ENCODE results near the gene FHAD1.

The FHAD1 gene

DNA sequence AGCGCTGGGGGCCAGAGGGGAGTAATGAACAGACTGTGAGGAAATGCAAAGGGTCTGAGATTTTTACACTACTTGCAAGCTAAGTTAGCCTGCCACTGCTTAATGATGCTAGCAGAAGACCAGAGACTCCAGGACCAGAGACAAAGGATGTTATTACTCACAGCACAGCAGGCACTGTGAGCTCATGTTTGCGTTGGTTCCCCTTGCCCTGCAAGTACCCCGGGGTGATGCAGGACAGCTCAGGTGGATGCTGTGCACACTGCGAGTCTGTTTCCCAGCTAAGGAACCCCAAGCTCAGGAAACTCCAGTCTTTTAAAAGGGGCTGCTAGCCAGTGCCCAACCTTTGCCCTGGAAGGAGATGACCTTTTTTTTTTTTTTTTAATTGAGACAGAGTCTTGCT is 1.2 kb downstream of the FHAD1 start:
- no peak for DNase-seq (ENCODE audit: low spot score)

DNA sequence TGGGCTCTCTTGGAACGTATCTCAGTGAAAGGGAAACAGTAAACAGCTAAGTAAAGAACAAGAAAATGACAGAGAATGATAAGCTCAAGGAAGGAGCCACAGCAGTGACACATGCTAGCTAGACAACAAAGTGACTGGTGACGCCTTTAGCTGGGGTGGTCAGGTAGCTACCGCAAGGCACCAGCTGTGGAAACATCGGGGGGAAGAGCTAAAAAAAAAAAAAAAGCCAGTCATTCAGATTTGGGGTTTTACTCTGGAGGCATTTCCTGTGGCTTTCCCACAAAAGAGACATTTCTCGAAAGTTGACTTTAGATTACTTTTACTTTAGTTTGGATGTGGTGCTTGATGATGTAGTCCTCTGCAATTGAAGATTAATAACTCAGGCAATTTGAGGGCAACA is 2.1 kb downstream of the FHAD1 start:
- no peak for DNase-seq (ENCODE audit: low spot score)

DNA sequence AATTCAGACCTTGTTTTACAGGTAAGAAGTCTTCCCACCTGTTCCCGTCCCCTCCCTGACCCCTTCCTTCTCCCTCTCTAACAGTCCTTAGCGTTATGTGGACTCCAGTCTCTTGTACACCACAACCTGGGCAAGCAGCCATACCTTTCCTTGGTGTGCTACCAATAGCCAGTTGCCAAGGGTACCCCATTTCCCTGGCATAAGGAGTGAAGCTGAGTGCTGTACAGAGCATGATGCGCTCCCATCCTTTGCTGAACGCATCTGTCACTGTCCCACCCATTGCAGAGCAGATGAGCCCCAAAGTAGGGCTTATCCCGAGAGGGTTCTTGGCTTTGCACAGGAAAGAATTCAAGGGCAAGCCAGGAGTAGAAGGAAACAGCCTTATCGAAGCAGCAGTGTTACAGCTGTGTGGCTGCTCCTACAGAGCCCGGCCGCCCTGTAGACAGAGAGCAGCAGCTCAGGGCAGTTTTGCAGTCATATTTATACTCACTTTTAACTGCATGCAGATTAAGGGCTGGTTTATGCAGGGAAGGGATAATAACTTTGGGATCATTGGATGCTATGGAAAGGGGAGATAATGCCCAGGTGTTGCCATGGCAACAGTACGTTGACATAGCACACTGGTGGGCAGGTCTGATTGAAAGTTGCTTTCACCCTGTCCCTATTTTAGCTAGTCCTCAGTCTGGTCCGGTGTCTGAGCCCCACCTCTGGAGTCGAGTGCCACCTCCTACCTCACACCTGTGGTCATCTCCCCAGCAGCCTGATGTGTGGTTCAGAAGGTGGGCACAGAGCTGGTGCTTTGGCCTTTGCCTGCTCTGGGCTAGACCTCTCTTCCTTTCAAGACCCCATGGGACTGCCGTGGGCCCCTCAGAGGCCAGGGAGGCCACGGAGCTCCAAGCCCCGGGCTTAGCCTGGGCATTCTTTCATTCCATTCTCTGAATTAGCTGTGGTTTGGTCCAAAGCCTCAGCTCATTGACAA is 5.1 kb downstream of the FHAD1 start:
- DNase-seq (ENCODE audit: low spot score): no peak

DNA sequence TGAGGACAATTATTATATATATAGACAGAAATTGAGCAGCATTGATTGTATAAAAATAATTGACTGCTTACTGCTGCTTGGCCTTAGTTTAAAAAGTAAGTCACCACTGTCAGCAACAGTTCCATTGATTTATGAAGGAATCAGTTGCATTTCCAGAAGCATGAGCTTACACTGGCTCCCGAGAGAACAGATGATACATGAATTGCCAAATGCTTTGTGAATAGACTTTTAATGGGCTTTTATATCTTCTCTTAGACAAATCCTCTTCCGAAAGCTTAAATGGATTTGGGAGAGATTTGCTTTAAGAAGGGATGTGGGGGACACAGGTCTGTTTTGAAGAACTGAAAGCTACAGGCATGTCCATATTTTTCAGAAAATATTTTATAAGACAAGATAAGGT is 7.5 kb downstream of the FHAD1 start:
- no peak for DNase-seq (ENCODE audit: low spot score)

DNA sequence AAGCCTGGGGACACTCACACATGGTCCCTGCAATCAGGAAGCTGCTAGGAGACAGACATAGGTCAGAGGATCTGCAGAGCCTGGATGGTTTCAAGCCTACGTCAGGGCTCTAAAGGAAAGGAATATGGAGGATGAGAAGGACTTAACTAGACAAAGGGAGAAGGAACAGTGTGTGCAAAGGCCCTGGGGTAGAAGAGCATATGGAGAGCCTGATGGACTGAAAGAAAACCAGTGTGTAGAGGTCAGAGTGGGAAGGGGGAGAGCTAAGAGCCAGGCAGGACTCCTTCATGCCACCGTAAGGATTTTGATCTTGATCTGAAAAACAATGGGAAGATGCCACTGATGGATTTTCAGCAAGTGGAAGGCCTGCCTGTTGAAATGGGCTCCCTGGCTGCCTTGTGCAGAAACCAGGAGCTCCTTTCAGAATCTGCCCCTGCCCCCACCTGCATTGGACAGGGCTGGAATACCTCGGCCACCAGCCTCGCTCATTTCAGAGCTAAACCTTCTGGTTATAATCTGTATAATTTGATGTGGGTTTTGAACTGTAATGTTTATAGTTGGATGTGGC is 8.6 kb downstream of the FHAD1 start:
- DNase-seq (ENCODE audit: low spot score): no peak

DNA sequence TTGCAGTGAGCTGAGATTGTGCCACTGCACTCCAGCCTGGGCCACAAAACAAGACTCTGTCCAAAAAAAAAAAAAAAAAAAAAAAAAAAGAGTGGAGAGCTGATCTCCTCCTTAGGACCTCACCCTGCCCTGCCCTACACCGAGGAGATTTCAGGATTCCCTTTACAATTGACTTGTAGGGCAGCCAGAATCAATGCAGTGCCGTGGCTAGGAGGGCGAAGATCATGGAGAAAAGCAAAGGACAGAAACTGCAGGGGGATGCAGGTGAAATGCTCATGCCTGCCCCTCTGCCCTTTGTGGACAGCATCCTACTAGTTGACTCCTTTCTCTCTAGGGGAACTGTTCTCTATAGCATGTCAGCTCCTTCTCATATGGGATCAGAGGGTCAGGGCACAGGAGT is 9.6 kb downstream of the FHAD1 start:
- DNase-seq (ENCODE audit: low spot score): no peak

DNA sequence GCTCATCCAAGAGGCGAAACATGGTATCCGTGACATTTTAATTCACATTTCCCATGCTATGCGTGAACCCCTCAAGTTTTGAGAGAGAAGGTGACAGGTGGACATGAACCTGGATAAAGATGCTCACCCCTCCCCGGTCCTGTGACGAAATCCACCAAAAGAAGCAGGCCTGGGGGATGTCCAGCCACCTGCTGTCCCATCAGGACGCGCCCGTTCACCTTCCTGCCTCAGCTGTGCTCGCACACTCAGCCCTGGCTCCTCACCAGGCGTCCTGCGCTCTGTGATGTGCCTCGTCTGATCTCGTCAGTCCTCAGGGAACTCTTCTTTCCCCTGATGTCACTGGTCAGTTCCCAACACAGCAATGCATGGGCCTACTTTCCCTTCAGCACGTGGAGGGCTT is 10.3 kb downstream of the FHAD1 start:
- DNase-seq (ENCODE audit: low spot score): no peak

DNA sequence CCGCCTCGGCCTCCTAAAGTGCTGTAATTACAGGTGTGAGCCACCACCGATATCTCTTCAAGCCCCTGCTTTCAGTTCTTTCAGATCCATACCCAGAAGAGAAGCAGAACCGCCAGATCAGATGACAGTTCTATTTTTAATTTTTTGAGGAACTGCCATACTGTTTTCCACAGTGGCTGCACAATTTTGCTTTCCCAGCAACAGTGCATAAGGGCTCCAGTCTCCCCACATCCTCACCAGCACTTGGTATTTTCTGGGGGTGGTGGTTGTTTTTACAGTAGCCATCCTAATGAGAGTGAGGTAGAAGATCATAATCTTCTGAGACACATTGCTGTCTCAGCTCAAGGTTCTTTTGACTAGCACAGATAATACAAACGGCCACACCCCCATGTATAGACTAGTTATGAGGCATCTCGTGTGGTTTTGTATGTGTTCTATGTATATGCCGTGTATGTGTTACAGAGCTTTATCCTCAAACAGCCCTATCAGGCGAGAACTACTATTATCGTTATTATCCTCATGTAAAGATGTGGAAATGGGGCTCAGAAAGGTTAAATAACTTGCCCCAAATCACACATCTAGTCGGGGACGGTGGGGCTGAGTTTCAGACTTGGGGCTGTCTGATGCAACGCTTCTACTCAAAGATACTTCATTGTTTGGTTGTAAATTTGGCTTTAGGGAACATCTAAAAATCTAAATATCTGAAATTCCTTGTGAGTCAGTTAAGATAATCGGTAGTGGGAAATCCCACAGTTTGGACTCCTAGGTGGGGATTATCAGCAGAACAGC is 12.0 kb downstream of the FHAD1 start:
- DNase-seq (ENCODE audit: low spot score): no peak

DNA sequence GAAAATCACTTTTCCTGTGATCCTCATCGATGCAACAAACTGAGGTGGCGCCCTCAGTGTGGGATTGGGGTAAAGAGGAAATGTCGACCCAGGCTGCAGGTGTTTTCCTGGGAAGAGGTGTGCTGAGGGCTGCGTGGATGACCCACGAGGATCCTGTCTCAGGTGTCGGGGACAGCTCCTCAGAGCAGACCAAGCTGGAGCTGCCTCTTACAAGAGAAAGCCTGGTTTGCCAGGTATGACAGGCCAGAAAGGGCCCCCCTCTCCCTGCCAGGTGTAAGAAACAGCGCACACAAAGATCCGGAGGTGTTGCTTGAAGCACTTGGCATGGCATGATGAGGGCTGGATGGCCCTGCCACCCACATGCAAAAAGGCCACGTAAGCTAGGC is 12.6 kb downstream of the FHAD1 start:
- DNase-seq (ENCODE audit: low spot score): no peak

DNA sequence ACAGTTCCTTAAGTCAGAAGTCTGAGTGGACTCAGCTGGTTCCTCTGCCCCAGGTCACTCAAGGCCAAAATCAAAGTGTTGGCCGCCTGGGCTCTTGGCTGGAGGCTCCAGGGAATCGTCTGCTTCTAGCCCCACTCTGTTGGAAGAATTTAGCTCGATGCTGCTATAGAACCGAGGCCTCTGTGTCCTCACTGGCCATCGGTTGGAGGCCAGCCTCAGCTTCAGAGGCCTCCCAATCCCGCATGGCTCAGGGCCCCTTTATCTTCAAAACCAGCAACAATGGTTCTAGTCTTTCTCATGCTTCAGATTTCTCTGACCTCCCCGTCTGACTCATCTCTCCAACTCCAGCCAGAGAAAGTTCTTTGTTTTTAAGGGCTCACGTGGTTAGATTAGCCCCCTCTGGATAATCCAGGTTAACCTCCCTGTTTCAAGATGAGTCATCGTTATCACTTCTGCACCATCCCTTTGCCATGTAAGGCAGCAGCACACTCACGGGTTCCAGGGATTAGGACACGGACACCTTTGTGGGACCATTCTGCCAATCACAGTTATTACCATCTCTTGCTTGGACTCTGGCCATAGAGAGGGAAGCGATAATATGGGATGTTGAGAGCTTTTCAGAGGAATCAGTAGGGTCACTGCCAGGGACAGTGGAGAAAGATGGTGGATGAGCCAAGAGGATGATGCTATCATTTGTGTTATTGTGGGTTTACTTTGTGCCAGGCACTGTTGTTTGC is 13.6 kb downstream of the FHAD1 start:
- DNase-seq (ENCODE audit: low spot score): no peak

DNA sequence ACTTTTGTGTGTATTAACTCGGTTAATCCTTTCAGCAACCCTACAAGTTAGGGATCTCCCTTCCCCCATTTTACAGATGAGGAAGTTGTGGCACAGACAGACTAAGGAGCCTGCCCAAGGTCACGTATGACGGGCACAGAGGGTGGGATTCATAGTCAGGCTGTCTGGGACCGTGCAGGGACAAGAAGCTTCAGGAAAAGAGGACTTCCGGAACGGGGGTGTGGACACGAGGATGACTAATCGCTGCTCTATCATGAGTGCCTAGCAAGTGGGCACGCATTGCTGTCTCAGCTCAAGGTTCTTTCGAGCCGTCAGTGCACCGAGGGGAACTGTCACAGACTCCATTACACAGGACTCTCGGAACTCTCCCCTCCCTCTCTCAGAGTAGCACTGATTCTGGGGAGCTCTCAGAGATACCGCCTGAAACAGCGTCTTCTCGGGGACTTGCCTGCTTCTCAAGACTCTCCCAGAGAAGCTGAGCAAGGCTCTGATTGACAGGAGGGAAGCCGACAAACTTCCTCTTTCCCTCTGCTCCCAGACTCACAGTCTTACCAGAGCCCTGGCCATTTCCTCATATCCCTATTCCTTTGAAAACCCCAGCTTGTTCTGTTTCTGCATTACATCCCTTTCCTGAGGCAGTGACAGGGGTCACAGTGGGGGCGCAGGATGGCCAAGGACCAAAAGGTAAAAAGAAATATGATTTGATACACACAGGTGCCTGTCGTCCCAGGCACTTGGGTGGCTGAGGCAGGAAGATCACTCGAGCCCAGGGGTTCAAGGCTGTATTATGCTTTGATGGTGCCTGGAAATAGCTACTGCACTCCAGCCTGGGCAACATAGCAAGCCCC is 14.4 kb downstream of the FHAD1 start:
- no peak for DNase-seq (ENCODE audit: low spot score)

DNA sequence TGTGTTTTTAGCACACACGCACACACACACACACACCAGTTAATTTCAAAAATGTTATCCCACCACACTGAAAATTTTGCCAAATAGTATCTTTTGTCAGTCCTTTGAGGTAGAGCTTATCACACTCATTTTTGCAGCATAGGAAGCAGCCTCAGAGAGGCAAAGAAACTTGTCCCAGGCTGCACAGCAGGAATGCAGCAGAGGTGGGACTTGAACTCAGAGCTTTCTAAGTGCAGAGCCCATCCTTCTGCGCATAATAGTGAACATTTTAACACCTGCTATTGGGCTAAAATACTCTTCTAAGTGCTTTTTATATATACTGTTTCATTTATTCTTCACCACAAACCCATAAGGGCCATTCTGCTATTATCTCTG is 15.0 kb downstream of the FHAD1 start:
- no peak for DNase-seq (ENCODE audit: low spot score)

DNA sequence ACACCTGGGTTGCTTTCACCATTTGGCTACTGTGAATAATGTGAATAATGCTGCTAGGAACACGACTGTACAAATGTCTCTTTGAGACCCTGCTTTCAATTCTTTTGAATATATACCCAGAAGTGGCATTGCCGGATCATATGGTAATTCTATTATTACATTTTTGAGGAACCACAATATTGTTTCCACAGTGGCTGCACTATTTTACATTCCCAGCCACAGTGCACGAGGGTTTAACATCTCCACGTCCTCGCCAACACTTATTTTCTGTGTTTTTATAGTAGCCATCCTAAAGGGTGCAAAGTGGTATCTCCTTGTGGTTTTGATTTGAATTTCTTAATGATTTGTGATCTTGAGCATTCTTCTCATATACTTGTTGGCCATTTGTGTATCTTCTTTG is 15.7 kb downstream of the FHAD1 start:
- no peak for DNase-seq (ENCODE audit: low spot score)

DNA sequence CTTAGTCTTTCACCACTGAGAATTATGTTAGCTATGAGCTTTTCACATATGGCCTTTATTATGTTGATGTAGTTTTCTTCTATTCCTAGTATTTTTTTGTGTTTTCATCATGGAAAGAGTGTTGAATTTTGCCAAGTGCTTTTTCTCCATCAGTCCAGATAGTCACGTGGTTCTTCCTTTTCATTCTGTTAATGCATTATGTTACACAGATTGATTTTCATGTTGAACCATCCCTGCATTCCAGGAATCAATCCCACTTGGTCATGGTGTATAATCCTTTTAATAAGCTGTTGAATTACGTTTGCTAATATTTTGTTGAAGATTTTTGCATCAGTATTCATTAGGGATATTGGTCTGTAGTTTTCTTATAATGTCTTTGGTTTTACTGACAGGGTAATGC is 17.7 kb downstream of the FHAD1 start:
- DNase-seq (ENCODE audit: low spot score): no peak

DNA sequence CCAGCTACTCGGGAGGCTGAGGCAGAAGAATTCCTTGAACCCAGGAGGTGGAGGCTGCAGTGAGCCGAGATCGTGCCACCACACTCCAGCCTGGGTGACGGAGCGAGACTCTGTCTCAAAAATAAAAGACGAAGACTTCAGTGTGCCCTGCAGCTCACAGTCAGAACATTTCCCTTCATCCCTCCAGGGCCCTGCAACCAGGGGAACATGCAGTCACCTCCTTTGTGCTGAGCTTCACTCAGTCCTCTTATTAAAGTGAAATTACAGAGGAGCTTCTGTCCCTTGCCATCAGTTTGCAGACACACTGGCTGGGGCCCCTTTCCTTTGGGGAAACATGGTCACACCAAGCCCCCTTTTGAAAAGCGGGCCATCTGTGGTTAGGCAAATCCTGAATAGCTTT is 24.2 kb downstream of the FHAD1 start:
- no peak for DNase-seq (ENCODE audit: low spot score)

DNA sequence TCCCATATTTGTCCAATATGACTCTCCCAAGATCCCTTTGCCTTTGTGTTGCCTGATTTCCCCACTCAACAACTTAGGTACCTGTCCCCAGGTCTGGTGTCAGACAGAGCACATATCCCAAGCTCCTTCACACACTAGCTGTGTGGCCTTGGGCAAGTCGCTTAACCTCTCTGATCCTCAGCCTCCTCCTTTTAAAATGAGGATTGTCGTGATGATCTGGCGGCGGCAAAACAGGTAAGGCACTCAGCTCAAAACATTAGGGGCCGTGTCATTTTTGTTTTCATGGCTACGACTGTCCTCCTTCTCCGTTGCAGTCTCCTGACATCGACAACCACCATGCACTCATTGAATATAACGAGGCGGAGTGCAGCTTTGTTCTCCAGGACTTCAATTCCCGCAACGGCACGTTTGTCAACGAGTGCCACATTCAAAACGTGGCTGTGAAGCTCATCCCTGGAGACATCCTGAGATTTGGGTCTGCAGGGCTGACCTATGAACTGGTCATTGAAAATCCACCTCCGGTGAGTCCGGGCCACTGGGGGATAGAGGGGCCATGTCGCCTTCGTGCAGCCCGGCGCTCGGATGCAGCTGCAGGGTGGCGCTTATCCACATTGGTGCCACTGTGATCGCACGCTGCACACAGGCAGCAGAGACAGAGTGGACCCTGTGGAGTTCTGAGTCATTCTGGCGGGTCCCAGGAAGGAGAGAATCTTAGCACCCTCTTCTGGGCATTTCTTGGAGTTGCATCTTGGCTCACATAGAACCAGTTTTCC is 25.2 kb downstream of the FHAD1 start:
- DNase-seq (ENCODE audit: low spot score): no peak

DNA sequence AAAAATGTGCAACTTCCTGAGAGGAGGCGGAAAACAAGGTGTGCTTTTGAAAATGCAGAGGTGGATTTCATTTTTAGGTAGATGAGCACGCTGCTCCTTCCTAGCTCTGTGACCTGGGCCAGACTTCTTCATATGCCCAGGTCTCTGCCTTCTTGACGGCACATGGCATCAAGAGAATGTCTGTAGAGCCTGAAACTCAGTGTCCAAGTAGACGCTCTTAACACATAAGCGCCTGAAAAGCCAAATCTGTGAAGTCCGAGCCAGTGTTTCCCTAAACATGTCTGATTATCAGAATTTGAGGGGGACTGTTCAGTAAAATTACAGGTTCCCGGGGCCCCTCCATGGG is 25.7 kb downstream of the FHAD1 start:
- no peak for DNase-seq (ENCODE audit: low spot score)

DNA sequence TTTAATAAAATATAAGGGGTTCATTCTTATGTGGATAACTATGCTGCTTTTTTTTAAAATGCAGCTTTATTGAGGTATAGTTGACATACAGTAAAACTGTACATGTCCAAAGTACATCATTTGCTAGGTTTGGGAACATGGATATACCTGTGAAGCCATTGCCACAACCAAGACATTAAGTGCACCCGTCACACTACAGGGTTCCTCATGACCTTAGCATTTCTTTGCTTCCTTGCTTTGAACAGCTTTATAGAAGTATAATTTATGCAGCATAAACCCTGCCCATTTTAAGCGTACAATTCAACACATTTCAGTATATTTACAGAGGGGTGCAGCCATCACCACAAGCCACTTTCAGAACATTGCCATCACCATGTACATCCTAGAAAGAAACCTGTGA is 26.3 kb downstream of the FHAD1 start:
- DNase-seq (ENCODE audit: low spot score): no peak

DNA sequence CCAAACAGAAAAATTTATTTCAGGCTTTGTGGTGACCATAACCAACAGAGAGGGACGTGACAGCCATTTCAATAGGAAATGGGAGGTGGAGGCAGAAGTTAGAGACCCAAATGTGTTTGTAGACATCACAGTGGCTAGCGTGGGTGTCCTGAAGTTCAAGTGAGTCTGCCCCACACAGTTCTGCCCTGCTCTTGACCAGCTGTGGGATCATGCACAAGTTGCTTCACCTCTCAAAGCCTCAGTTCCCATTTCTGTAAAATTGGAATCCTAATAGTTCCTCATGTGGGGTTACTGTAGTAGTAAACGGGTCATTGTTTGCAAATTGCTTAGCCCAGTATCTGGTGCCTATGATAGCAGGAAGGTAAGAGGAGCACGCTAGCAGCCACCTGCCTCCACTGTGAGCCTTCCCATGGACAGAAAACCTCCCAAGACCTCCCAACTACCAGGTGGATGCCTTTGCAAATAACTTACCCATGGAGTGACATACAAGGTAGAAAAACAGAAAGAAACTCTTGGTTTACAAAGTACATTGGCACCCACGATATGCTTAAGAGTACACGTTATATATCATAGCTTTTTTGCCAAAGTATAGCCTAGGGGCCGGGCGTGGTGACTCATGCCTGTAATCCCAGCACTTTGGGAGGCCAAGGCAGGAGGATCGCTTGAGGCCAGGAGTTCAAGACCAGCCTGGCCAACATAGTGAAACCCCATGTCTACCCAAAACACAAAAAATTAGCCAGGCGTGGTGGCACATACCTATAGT is 29.1 kb downstream of the FHAD1 start:
- no peak for DNase-seq (ENCODE audit: low spot score)
